K562 (cell line): ENCODE data around the gene PKDCC. TPM values are rescaled to one million over a fixed set of nuclear protein-coding genes. Genes with fewer than 3 reads are reported as not detected.
"Not testable (repeated sequence)": the region's sequence is repeated elsewhere in the genome, so short reads cannot be mapped to it uniquely, and the experiment has no call there.

Source experiments
- ATAC-seq: fragments of 200-7000 bp; cut with Tn5 transposase; 3 replicates; pipeline ENCODE4 v1.9.1; 2020; ENCODE audit warnings: moderate library complexity
- BruUV-seq: library from RNA; stranded (reverse); fragments of 400-500 nt; replicated peaks from 2 replicates; lab custom pipeline; 2021; lab: Mats Ljungman, UMichigan
- CTCF ChIA-PET: fragments of 300-600 bp; formaldehyde crosslinking; extraction: SDS; loops from one replicate; lab custom pipeline; 2021; ENCODE audit warnings: low intra/inter-chr PET ratio; lab: Yijun Ruan, JAX
- POLR2A ChIA-PET: fragments of 300-600, 350-650 bp; sonication (Branson Sonifier 250); formaldehyde crosslinking; extraction: SDS; loops from one replicate; lab custom pipeline; 2021; ENCODE audit warnings: antibody characterized with exemption, inconsistent platforms; lab: Yijun Ruan, JAX
- DNase-seq, 4 experiments: peaks; one replicate each; pipeline versions ENCODE4 v3.0.0 to v3.0.0-alpha.2; 2011 to 2018; ENCODE audit warnings: low spot score in 3 of 4, mixed read lengths in 3 of 4; ENCODE audit errors: extremely low read depth in 1 of 4
- FAIRE-seq: peaks from 2 replicates; lab custom pipeline; 2011; peaks lifted over from hg19 to GRCh38; lab: Jason Lieb, UNC
- H2AFZ ChIP-seq: 2 replicates; pipeline ENCODE4 v1.6.0; 2011; ENCODE audit warnings: low read depth, low read length, control low read depth, inconsistent platforms
- H3K27ac ChIP-seq: fragments of 200-600 bp; 3 replicates; pipeline ENCODE4 v1.8.0; 2011; ENCODE audit warnings: low read depth, mild to moderate bottlenecking, control low read depth, inconsistent platforms, low read length, moderate library complexity, mixed read lengths; ENCODE audit errors: extremely low read depth
- H3K27me3 ChIP-seq, 2 experiments: fragments of 300-600 bp in 1 of 2; 2 replicates in 1 of 2; 3 replicates in 1 of 2; pipeline versions ENCODE4 v1.6.0 to v1.8.0; 2011; ENCODE audit warnings: inconsistent platforms in 2 of 2, low read length in 2 of 2, mild to moderate bottlenecking in 1 of 2, mixed read lengths in 1 of 2, moderate library complexity in 1 of 2; ENCODE audit not compliant: control insufficient read depth in 2 of 2, insufficient read depth in 2 of 2
- H3K36me3 ChIP-seq: fragments of 300-600 bp; 3 replicates; pipeline ENCODE4 v1.8.0; 2011; ENCODE audit warnings: mild to moderate bottlenecking, low read length, inconsistent platforms; ENCODE audit not compliant: control insufficient read depth, insufficient read depth
- H3K4me1 ChIP-seq, 2 experiments: fragments of 200-600 bp in 1 of 2; replicated peaks in 1 of 2; 2 replicates in 1 of 2; 3 replicates in 1 of 2; pipeline versions ENCODE4 v1.5.1 to v1.8.0; 2011; ENCODE audit warnings: inconsistent platforms in 2 of 2, low read length in 2 of 2, mild to moderate bottlenecking in 1 of 2, mixed read lengths in 1 of 2, moderate library complexity in 1 of 2; ENCODE audit not compliant: control insufficient read depth in 2 of 2, insufficient read depth in 2 of 2
- H3K4me2 ChIP-seq: 2 replicates; pipeline ENCODE4 v1.6.1; 2011; ENCODE audit warnings: low read length, control low read depth, inconsistent platforms, mixed read lengths; ENCODE audit not compliant: insufficient read depth
- H3K4me3 ChIP-seq: fragments of 200-600 bp; sonication (generic), shearing (Covaris generic); 2 replicates; pipeline ENCODE4 v1.5.1; 2016; ENCODE audit warnings: control low read depth, inconsistent platforms
- H3K79me2 ChIP-seq: fragments of 200-600 bp; 3 replicates; pipeline ENCODE4 v1.8.0; 2011; ENCODE audit warnings: low read length, inconsistent platforms; ENCODE audit not compliant: control insufficient read depth, insufficient read depth
- H3K9ac ChIP-seq, 2 experiments: 2 replicates each; pipeline versions ENCODE4 v1.6.0 to v1.6.1; 2011; ENCODE audit warnings: low read depth in 2 of 2, low read length in 2 of 2, control low read depth in 1 of 2, inconsistent platforms in 1 of 2, mild to moderate bottlenecking in 1 of 2, mixed read lengths in 1 of 2; ENCODE audit not compliant: insufficient read depth in 1 of 2
- H3K9me1 ChIP-seq: one replicate; pipeline ENCODE4 v1.6.0; 2011; ENCODE audit warnings: inconsistent platforms, mild to moderate bottlenecking, low read length, moderate library complexity; ENCODE audit not compliant: control insufficient read depth, insufficient read depth
- H3K9me3 ChIP-seq: replicated peaks from 2 replicates; pipeline ENCODE4 v1.5.1; 2011; ENCODE audit warnings: low read depth, low read length, inconsistent platforms; ENCODE audit not compliant: control insufficient read depth, insufficient read depth
- H4K20me1 ChIP-seq: replicated peaks from 2 replicates; pipeline ENCODE4 v1.6.1; 2011; ENCODE audit warnings: low read length, inconsistent platforms, mixed read lengths; ENCODE audit not compliant: control insufficient read depth, insufficient read depth
- ETV6 ChIP-seq, 3 experiments: fragments of 150-350 bp in 1 of 3; sonication (generic) in 1 of 3; formaldehyde crosslinking in 1 of 3; IDR thresholded peaks; 2 replicates each; pipeline versions ENCODE4 v1.6.1 to v1.8.0; 2014 to 2022; ENCODE audit warnings: borderline replicate concordance in 2 of 3, low read depth in 2 of 3, antibody characterized with exemption in 1 of 3, low read length in 1 of 3, mild to moderate bottlenecking in 1 of 3, missing genetic modification reagents in 1 of 3
- MEIS2 ChIP-seq: fragments of 450-650 bp; IDR thresholded peaks from 2 replicates; pipeline ENCODE4 v1.6.1; 2014; ENCODE audit warnings: mild to moderate bottlenecking; ENCODE audit not compliant: partially characterized antibody
- PBX2 ChIP-seq, 2 experiments: IDR thresholded peaks in 1 of 2; conservative IDR thresholded peaks in 1 of 2; 2 replicates each; pipeline ENCODE4 v1.6.1; 2016; ENCODE audit warnings: low read depth in 2 of 2, mild to moderate bottlenecking in 1 of 2, missing compliant biosample characterization in 1 of 2, missing genetic modification characterization in 1 of 2, moderate library complexity in 1 of 2
- PKNOX1 ChIP-seq: fragments of 450-650 bp; IDR thresholded peaks from 2 replicates; pipeline ENCODE4 v1.6.1; 2016
- WGBS: fragments of 100-300 bp; shearing (Covaris generic); methylation state at CpG from one replicate; pipeline ENCODE4 v1.1.6; 2016; ENCODE audit warnings: low coverage, mixed read lengths; ENCODE audit not compliant: insufficient coverage; ENCODE audit errors: missing lambda C conversion rate; 5-methylcytosine and 5-hydroxymethylcytosine counted together
- in situ Hi-C: fragments of 300-500 bp; cut with MboI; formaldehyde crosslinking; loops from 4 replicates; pipeline ENCODE4 v1.15.0; 2018; ENCODE audit warnings: inconsistent platforms, mixed read lengths
- intact Hi-C: fragments of 100-400 bp; cut with micrococcal nuclease; formaldehyde crosslinking; loops from 2 replicates; pipeline ENCODE4 v1.14.2; 2022
- polyA plus RNA-seq, 8 experiments: library from polyadenylated mRNA; depleted of rRNA in 4 of 8; stranded (reverse) in 5 of 8; unstranded in 3 of 8; fragments of >200 nt; fragmentation: Nextera tagmentation in 2 of 8; fragmentation: Illumina TruSeq in 1 of 8; extraction: Ambion mirVana in 2 of 8; extraction: Trizol in 1 of 8; gene quantifications; 2 replicates each; pipeline versions ENCODE4 v1.2.1 to v1.2.3, GENCODE V29; 2011 to 2014; ENCODE audit warnings: inconsistent platforms in 1 of 8, missing spikeins in 1 of 8
- total RNA-seq, 7 experiments: library from RNA; depleted of rRNA in 6 of 7; stranded (reverse); fragments of >200 nt in 6 of 7; fragmentation: Illumina TruSeq in 2 of 7; extraction: Trizol in 2 of 7; gene quantifications; 2 replicates each; pipeline versions ENCODE4 v1.2.1 to v1.2.3, GENCODE V29; 2011 to 2021; ENCODE audit warnings: low replicate concordance in 1 of 7

The PKDCC gene
- total and polyA plus RNA-seq, 9 of the 15 experiments (the other 6 are each of a cell fraction or from before 2014, with no cell fraction given): 0.62 to 14.8 (median 1.3) TPM; not detected in 2

GRCh38 chr2:42084231-42084671 lies 36.4 kb downstream of the PKDCC start:
- H2AFZ ChIP-seq: no peak overlapping the region
- ChIA-PET POLR2A (interaction anchor here (1.1 kb wide), 1 partner anchor 12 kb away, joined by 3 read pairs; no protein-coding TSS in a partner anchor), CTCF (interaction anchor here (3.3 kb wide), 1 partner anchor 231 kb away, joined by 23 read pairs; no protein-coding TSS in a partner anchor)
- WGBS: 0% methylated on average over 6 of the region's 6 CpGs
- H4K20me1 ChIP-seq: no peaks in the 10 kb centered on the region; the same call in 1 of the 2 replicates
- no peak for DNase-seq
- no peak overlapping the region for H3K9ac ChIP-seq
- in situ Hi-C loops: no loop called here
- ATAC-seq: no peak
- no peak overlapping the region for H3K4me2 ChIP-seq
- no peak overlapping the region for H3K4me3 ChIP-seq
- TF ChIP-seq ETV6 (IDR thresholded peaks at IDR 0.05; ENCODE audit: borderline replicate concordance in 1 of 2, low read depth in 2 of 2, low read length in 1 of 2) (no peak), ETV6 (CRISPR knock-in tag; IDR thresholded peaks at IDR 0.05; ENCODE audit: borderline replicate concordance) (no peak), MEIS2 (peak; percentile 71), PBX2 (CRISPR knock-in tag; IDR thresholded peaks at IDR 0.05; ENCODE audit: low read depth) (no peak), PBX2 (tag; conservative IDR thresholded peaks at IDR 0.05; ENCODE audit: low read depth) (peak; percentile 45; the same call in 1 of the 2 replicates), PKNOX1 (0 out of 2 replicates have a peak, but pooled peaks have one; percentile 21)
- H3K4me1 ChIP-seq: no peaks in the 10 kb centered on the region; a peak in 1 of 5 replicates
- peaks cover 3 to 4% of the 10 kb centered on the region in 2 experiments; a peak in 2 of 5 replicates for H3K27me3 ChIP-seq
- H3K27ac ChIP-seq: no peak overlapping the region
- no peaks in the 10 kb centered on the region for H3K79me2 ChIP-seq
- FAIRE-seq: no peak
- no peaks in the 10 kb centered on the region for H3K36me3 ChIP-seq
- no peaks in the 10 kb centered on the region for H3K9me3 ChIP-seq
- intact Hi-C loops: no loop called here
- no TSS peak for BruUV-seq
- no peaks in the 10 kb centered on the region for H3K9me1 ChIP-seq

- FAIRE-seq, H4K20me1 ChIP-seq, H3K36me3 ChIP-seq, H3K4me3 ChIP-seq, H3K27me3 ChIP-seq, H3K4me1 ChIP-seq, DNase-seq, POLR2A ChIA-PET, H3K9me1 ChIP-seq, BruUV-seq, ATAC-seq, H3K9ac ChIP-seq, H3K4me2 ChIP-seq, H3K9me3 ChIP-seq, H3K27ac ChIP-seq, H2AFZ ChIP-seq, intact Hi-C loops, H3K79me2 ChIP-seq: not testable (repeated sequence)
- in situ Hi-C loops: loop anchor here (5.0 kb wide), 1 partner anchor 213 kb away; no protein-coding TSS in a partner anchor
- 0% methylated on average over 4 of the region's 4 CpGs for WGBS
- CTCF ChIA-PET: interaction anchor here (3.3 kb wide), 1 partner anchor 231 kb away, joined by 23 read pairs; no protein-coding TSS in a partner anchor
Observed at GRCh38 chr2:42085070-42085469, 37.2 kb downstream of the PKDCC start.
